LoVo (cell line): ENCODE data around the gene IGF2.
"Not testable (repeated sequence)": the region's sequence is repeated elsewhere in the genome, so short reads cannot be mapped to it uniquely, and the experiment has no call there.

ENCODE experiments used
- DNase-seq: peaks from one replicate; pipeline ENCODE4 v3.0.0-alpha.2; 2016; ENCODE audit warnings: low spot score

The IGF2 gene, protein sequence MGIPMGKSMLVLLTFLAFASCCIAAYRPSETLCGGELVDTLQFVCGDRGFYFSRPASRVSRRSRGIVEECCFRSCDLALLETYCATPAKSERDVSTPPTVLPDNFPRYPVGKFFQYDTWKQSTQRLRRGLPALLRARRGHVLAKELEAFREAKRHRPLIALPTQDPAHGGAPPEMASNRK

DNA sequence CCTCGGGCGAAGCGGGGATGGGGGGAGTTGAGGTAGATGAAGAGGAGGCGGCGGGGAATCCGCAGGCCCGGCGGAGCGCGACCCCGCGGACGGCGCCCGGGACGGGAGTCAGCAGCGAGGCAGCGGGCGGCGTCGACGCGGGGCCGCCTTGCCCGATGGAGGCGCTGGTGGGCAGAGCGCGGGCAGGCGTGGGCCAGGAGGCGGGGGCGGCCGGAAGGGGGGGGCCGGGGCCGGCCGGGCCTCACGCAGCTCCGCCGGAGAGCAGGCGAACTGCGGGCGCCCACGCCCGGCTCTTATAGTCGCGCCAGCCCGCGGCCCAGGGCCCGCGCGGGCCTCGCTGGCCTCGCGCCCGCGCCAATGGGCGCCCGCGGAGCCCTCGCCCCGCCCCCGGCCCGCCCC, at the start of gene IGF2:
TSS of gene IGF2 (minus strand) at position 267 of the 399 bp plus-strand sequence. CDS start 3,866 bp downstream, outside the sequence.
- DNase-seq: no peak

DNA sequence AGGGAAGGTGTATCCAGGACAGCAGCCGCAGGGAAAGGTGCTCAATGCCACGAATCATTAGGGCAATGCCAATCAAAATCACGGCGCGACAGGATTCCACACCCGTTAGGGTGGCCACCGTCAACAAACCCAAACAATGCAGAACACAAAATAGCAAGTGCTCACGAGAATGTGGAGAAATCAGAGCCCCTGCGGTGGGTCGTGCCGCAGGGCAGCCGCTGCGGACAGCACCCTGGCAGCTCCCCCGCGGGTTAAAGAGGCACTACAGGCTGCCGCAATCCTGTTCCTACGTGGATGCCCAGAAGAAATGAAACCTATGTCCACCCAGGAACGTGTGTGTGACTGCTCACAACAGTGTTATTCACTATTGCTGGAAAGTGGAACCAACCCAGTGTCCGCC, 49.6 kb upstream of the IGF2 start:
- DNase-seq: no peak

DNA sequence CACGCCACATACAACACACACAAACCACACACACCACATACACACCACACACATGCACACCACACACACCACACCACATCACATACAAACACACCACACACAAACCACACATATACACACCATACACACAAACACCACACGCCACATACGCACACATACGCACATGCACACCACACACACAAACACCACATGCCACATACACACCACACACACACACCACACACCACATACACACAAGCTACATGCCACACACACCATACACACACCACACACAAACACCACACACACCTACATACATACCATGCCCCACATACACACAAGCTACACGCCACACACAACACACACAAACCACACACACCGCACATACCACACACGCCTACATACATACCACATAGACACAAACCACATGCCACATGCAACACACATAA, 48.1 kb upstream of the IGF2 start:
- DNase-seq: no peak

DNA sequence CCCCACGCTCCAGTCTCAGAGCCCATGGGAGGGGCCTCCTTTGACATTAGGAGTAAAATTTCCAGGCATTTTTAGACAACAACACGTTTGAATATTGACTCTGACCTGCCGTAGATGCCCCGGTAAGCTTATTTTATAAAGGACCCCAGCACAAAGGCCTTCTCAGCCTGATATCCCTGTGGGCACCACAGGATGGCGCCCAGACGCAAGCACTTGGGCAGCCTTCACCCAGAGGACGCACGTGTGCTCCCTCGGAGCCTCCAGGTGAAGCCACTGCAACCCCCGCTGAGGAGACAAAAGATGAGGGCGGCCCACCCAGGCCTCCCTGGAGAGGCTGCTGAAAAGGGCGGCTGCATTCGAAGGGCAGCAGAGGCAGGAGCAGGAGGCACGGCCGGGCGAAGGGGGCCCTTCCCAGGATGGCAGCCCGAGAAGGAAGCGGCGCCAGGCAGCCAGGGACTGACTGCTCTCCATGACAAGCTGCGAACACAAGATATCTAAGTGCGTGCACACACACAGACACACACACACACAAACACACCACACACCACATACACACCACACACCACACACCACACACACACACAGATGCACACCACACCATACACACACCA, 47.6 kb upstream of the IGF2 start:
- DNase-seq: no peak

DNA sequence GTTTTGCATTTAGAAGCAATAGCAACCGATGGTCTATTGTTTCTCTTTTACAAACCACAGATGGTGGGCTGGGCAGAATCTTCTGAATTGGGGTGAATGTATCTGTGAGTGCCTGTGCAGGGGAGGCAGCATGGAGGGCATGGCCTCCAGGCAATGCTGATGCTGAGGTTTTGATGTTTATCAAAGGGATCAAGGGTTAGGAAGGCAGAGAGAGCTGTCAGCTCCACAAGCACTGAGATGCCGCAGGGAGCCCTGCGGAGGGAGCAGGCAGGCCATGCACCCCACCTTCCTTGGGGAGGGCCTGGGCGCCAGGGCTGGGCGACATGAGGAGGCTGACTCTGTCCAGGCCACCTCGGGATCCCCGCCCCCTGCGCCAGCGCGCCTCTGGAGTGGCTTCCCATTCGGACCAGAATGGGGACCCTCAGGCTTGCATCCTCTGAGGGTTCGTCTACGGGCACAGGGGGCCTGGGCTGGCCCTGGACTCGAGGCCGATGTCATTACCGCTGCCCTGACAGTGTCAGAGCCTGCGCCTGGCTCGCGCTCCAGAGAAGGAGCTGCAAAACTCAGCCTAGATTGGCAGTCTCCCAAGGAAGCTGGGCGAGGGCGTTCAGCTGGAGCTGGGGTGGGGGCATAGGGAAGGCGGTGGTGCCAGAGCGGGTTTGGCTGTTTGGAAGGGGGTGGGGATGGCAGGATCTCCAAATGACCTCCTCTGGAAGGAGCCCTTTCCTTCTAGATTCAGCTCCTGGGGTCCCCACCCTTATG, 46.3 kb upstream of the IGF2 start:
- DNase-seq: no peak

DNA sequence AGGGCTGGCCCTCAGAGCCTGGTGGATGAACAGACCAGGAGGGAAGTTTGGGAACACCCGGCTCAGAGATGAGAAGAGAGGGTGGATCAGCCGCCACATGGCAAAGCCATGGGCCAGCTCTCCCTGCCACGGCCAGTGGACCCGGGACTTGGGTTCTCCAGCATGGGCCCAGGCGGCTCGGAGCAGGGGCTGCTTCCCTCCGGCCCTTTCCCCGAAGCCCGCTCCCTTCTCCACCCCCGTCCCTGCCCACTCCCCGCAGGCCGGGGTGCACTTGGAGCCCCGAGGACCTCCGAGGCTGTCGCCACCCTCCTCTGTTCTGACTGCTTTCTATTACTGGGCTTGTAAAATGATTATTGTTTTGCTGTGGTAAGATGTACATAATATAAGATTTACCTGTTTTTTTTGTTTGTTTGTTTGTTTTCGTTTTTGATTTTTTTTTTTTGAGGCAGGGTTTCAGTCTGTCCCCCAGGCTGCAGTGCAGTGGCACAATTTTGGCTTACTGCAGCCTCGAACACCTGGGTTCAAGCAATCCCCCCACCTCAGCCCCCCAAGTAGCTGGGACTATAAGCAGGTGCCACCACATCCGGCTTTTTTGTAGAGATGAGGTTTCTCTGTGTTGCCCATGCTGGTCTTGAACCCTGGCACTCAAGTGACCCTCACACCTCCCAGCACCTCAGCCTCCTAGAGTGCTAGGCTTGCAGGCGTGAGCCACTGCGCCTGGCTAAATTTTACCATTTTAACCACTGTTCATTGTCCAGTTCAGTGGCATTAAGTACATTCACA, 43.7 kb upstream of the IGF2 start:
- DNase-seq: no peak

DNA sequence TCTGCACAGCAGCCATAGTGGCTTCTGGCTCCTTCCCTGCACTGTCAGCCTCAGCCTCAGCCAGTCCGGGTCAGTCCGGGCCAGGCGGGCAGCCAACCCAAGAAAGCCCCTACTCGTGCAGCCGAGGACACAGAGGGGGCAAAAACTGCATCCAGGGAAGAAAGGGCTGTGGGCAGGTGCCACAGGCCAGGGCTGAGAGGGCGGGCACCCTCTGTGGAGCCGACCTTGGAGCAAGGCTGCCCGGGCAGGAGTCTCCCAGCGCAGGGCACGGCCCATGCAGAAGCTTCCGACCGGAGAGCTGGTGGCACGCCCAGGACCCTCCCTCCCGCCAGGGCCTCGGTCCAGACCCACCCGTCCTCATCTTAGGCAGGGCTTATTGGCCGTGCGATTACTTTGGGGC, 42.9 kb upstream of the IGF2 start:
- DNase-seq: no peak

DNA sequence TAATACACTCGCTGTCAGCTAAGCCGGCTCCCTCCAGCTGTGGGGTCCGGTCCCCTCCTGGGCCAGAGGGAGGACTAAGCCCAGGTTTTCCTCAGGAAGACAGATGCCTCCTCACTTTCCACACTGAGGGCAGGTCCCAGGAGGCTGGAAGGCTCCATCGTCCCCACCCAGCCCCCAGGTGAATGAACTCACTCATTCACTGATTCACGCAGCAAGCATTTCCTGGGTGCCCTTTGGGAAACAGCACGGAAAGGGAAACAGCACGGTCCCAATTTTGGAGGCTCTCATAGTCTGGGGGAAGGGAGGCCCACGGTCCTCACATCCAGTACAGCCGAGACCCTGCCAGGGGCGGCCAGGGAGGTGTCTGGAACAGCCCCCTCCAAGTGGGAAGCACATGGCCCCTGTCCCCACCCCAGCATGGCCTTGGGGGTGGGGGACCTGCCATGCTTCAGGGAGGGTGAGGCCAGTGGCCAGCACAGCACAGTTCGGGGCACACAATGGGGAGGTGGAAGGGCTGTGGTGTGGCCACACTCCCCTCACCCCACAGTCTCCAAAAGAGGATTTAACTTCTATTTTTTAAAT, 41.7 kb upstream of the IGF2 start:
- DNase-seq: no peak

DNA sequence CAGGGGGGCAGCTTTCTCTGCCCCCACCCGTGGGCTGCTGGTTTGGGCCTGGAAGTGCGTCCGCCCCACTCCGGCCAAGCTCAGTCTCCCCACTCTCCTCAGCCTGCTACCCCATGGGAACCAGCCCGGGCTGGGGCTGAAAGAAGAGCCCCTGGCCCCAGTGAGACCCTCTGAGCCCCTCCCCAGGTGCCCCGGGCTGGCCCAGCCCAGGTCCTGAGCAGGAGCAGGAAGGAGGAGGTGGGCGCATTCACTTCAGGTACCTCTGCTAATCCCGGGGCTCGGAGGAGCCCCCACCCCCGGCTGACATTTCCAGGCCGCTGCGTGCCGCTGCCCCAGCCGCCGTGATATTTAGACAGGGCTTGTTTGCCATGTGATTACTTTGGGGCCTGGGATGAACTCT, 41.2 kb upstream of the IGF2 start:
- DNase-seq: no peak

DNA sequence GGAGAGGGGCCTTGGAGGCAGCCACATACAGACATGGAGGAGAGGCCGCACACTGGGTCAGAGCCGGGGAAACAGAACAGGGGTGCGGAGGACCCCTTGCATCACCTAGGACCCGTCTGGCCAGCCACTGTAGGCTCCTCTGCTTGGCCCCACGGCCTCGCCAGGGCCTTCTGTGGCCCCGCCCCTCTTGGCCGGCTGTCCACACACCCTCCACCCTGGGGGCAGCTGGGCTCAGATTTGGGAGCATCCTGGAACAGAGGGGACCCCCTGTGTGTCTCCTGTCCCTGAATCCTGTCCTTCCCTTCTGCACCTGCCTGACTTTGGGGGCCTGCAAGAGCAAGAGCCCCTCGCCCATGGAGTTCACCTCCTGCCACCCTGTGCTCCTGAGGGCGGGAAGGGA, 40.3 kb upstream of the IGF2 start:
- DNase-seq: no peak

DNA sequence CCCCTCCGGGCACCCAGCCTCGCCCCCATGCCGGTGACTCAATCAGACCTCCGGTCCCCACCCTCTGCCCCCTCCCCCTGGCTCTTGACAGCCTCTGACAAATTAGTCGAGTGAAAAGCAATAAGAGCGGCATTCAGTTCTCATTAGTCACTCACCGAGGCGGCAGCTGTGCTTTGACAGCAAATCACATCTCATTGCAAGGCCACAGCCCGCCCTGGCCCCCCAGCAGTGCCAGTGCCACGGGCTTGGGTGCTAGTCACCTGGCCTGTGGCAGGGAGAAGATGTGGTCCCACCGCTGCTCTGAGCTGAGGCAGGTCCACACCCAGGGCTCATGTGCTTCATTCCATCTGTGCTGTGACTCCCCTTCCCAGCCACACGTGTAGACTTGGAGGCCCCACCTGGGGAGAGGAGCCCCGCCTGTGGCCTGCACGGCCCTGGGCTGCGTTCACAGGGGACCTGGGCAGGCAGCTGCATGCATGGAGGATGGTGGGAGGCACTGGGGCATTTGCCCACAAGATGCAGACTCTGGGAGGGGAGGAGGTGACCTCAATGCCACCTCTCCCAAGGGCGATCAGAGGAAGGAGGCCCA, 39.8 kb upstream of the IGF2 start:
- no peak for DNase-seq

DNA sequence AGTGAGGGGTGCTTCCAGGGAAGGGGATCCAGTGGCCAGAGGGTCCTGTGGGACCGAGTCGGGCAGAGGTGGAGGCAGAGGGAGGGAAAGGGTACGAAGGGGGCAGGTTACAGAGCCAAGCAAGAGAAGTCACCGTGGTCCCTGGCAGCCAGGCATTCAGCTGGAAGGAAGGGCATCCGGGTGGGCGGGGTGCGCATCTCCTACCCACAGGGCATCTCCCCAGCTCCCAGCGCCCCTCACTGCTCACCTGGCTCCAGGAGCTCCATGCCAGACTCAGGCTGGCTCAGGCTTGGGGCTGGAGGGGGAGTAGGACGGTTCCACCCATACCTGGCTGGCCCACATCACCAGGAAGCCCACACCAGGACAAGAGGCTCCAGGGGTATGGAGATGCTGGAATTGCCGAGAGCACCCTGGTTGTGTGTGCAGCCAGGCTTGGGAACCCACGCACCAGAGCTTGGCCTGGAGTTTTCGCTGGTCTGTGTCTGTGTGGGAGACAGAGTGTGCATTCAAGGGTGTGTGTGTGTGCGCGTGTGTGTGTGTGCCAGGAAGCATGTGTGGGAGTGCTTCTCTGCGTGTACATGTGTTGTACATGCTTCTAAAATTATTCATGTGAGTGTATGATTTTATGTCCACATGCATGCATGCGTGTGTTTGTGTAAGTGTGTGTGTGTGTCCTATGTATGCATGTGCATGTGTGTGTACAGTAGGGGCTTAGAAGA, 39.0 kb upstream of the IGF2 start:
- not testable (repeated sequence) for DNase-seq

DNA sequence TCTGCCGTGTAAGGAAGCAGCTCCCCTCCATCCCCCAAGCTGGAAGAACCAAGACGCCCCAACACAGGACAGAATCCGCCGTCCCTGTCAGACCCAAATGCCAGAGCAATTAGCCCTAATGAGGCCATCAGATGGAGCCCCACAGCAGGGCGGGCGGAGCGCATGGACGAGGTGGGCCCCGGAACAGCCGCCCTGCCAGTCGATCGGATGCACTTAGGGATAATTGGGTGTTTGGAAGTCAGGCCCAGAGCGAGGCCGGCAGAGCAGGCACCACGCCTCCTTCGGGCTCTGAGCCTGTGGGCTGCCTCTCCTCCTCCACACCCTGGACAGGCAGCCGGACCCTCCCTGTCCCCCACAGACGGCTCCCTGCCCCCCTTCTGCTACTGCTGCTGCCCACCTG, 37.9 kb upstream of the IGF2 start:
- no peak for DNase-seq

DNA sequence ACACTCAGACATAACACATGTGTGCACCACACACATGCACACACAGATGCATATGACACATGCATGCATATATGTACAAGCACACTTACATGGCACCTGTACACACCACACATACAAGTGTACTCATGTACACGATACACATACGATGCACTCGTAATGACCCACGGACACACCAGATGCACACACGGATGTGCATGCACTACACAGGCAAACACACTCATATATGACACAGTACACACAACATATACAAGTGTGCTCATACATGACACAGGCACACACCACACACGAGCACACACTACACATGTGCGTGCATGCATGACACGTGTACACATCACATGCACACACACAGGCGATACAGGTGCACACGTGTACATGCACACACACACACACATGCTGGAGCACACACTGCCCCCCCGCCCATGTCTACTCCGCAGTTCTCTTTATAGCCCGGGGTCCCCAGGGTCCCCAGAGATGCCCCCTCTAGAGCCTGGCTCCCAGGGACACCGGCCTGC, 37.3 kb upstream of the IGF2 start:
- DNase-seq: no peak

DNA sequence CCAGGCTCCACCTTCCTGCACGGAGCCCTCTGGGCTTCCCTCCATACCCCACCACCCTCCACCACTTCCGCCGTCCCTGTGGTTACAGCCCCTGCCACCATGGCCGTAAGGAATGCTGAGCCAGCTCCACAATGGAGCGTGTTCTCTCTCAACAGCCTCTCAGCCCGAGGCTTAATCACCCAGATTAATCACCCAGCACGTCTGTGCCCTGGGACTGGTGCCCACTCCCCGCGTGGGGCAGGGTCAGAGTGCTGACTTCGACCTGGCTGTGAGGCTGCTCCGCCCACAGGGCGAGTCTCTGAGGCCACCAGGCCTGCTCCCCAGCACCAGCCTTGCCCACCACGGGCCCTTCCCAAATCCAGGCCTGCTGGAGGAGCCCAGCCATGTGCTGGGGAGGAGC, 36.5 kb upstream of the IGF2 start:
- no peak for DNase-seq

DNA sequence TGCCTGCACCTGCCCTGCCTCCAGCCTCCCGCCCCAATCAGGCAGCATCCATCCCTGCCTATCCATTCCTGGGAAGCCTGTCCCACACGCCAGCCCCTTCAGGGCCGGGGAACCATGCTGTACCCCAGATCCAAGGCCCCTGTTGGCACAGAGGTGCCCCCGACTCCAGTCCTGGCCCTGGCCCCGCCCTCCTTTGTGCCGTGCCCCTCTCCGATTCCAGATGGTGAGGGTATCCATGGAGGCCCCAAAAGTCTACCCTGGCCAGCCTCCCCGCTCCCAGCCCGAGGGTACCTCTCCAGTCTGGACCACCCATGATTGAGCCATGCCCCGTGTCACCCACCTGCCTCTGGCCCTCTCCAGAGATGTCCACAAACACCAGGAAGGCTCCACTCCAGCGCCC, 35.2 kb upstream of the IGF2 start:
- DNase-seq: no peak

DNA sequence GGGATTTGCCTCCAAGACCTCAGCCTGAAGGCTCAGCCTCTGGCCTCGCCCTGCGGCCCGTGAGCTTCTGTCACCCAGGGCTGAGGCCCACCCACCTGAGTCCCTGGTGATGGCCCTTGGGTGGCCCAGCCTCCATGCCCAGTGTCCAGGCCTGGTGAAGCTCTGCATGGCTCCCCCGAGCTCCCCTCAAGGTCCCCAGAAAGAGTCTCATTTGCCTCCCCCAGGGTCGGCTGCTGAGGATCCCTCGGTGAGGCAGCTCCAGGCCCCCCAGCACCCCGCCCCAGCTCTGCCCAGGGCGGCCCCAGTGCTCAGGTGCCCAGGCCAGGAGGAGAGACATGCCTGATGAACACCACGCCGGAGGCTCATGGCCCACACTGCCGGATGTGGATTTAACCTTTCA, 34.6 kb upstream of the IGF2 start:
- no peak for DNase-seq

DNA sequence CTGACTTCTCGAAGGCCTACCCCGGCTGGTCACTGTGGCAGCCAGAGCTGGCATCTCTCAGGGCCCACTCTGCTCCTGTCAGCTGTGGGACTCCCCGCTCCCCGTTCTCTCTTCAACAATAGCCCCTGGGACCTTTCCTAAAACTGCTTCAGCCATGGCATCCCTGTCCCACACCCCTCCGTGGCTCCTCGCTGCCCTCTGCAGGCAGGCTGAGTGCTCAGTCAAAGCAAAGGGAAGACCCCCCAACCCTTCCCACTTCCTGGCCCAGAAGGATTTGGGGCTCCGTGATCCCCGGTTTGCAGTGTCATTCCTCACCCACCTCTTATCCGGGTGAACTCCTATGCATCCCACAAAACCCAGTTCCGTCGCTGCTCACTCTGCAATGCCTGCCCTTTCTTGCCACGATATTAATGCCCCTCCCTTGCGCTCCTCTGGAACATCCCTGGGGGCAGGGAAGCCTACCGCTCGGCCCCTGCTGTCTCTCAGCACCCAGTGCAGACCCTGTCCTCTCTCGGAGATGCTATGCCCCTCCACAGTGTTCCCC, 34.0 kb upstream of the IGF2 start:
- DNase-seq: no peak

DNA sequence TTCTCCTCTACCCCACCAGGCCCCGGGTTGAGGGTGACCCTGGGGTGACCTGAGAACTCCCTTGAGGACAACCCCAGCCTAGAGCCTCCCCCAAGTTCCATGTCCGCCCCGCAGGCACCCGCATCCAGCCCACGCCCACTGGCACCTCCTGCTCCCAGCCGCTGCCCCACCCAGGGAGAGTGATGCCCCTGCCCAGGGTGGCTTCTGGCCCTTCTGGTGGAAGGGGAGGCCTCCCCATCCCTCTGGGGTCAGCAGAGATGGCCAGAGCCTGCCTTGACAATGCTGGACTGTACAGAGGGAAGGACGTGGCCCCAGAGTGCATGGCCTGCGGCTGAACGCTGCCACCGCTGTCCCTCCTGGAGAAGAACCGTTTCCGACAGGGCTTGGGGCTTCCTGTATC, 33.5 kb upstream of the IGF2 start:
- DNase-seq: no peak

DNA sequence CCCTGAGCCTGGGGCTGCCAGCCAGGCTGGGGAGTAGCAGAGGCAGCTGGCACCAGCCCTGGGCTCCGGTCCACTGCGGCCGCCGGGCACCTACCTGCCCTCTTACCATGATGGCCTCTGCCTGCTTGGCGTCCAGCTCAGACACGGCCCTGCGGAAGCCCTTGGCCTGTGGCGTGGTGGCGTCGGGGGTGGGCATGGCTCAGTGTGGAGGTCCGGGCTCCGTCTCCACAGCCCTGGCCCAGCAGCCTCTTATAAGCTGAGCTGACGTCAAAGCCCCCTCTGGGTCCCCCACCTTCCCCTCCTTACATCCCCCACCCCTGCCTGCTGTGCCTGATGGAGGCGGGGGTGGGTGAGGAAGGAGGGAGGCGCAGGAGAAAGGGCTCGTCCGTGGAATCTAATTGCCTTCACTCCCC, 32.4 kb upstream of the IGF2 start, which contains the start of gene TH:
TSS of gene TH (minus strand) at position 225 of the 413 bp plus-strand sequence. CDS start at position 196, 29 bp downstream.
- DNase-seq: no peak
